Activated CD4-positive, alpha-beta T cell treated with anti-CD3 and anti-CD28 coated beads for 36 hours (primary cell): ENCODE results near the gene NUP133. TPM values are rescaled to one million over a fixed set of nuclear protein-coding genes. Genes with fewer than 3 reads are reported as not detected.
"Not testable (repeated sequence)": the region's sequence is repeated elsewhere in the genome, so short reads cannot be mapped to it uniquely, and the experiment has no call there.

Source experiments
- ATAC-seq: fragments of 200-7000 bp; cut with Tn5 transposase; one replicate; pipeline ENCODE4 v1.10.0; 2021; ENCODE audit warnings: mild to moderate bottlenecking, moderate library complexity
- CTCF ChIA-PET: fragments of 350-600 bp; sonication (Branson Sonifier 250); formaldehyde crosslinking; loops from one replicate; lab custom pipeline; 2021; ENCODE audit warnings: antibody characterized with exemption; lab: Charles Lee
- POLR2A ChIA-PET: fragments of 350-600 bp; sonication (Branson Sonifier 250); formaldehyde crosslinking; loops from one replicate; lab custom pipeline; 2021; ENCODE audit warnings: antibody characterized with exemption, inconsistent platforms; lab: Charles Lee
- DNase-seq: peaks from one replicate; pipeline ENCODE4 v3.0.0-alpha.2; 2020
- H3K27ac Mint-ChIP-seq: one replicate; pipeline ENCODE4 v1.8.0; 2021; ENCODE audit warnings: mixed read lengths
- H3K27me3 Mint-ChIP-seq: one replicate; pipeline ENCODE4 v1.8.0; 2021; ENCODE audit warnings: mixed read lengths
- H3K36me3 Mint-ChIP-seq: one replicate; pipeline ENCODE4 v1.8.0; 2021; ENCODE audit warnings: low read depth, mixed read lengths
- H3K4me1 Mint-ChIP-seq: one replicate; pipeline ENCODE4 v1.8.0; 2021; ENCODE audit warnings: mixed read lengths
- H3K4me3 Mint-ChIP-seq: one replicate; pipeline ENCODE4 v1.8.0; 2021; ENCODE audit warnings: mild to moderate bottlenecking, moderate library complexity, mixed read lengths
- H3K9me3 Mint-ChIP-seq: one replicate; pipeline ENCODE4 v1.8.0; 2021; ENCODE audit warnings: low read depth, mixed read lengths
- intact Hi-C, 2 experiments: fragments of 100-400 bp; cut with DNase I in 1 of 2; cut with micrococcal nuclease in 1 of 2; formaldehyde crosslinking; loops; one replicate each; pipeline versions ENCODE4 v1.14.2 to v1.15.1; 2022 to 2024; cut with DNase I, micrococcal nuclease
- total RNA-seq, 2 experiments: library from RNA; stranded (reverse); gene quantifications; one replicate each; pipeline ENCODE4 v1.2.3, GENCODE V29; 2021

Gene NUP133
- total RNA-seq, 2 experiments from 2014 or later, result 53.5 to 57.5 TPM

DNA sequence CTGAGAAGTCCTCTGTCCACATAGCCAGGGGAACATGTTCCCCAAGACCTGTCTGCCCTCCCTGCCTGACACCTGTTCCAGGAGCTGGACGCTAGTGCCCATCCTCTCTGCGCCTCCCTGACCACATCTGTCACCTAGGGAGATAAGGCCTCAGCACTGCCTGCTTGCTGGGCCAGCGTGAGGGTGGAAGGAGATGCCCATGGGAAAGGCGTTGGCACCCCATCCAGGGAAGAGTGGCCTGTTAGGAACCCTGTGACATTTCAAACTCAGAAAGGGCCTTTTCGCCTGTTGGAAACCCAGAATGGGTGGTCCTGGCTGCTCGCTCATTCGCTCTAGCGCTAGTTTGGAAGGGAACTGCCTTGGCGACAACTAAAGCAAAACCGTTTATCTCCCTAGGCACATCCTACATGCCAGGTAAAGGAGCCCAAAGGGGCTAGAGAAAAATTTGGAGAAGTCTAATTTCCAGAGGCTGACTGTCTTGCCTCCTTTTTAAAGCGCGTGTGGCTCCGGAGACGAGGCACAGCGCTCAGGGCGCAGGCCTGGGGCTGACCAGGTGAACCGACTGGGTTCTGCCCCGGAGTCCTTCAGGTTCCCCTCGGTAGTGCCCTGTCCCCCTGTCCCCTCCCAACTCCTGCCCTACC lies 74.7 kb downstream of the NUP133 start:
- H3K27ac Mint-ChIP-seq, result no peak overlapping the region
- peaks cover 68% of the 10 kb centered on the region for H3K27me3 Mint-ChIP-seq
- intact Hi-C loops, result loop anchor here in 1 of 2 experiments (10.0 kb wide), 1 partner anchor 991 kb away; the partner anchor contains the start of gene PGBD5
- peaks cover 21% of the 10 kb centered on the region for H3K4me1 Mint-ChIP-seq
- POLR2A ChIA-PET, result no interaction called here
- CTCF ChIA-PET, result no interaction called here
- no peaks in the 10 kb centered on the region for H3K9me3 Mint-ChIP-seq
- DNase-seq (no peak), ATAC-seq (no peak)
- no peak overlapping the region for H3K4me3 Mint-ChIP-seq
- H3K36me3 Mint-ChIP-seq, result peaks cover 6% of the 10 kb centered on the region

DNA sequence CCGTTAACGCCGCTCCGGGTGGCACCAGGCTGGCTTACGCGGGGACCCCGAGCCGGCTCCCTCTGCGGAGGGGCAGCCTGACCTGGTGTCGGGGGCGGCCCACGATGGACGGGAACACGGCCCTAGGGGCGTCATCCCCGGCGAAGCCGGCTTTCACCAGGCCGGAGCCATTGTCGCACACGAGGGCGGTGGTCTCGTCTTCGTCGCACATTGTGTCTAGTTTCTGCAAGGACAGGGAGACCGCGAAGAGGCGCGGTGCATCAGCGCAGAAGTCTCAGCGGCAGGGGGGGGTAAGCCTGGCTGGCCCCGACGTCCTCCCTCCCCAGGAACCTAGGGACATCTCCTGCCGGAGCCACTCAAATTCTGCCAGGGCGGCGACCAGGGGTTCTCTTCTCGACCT lies 75.2 kb downstream of the NUP133 start:
- peaks cover 74% of the 10 kb centered on the region for H3K27me3 Mint-ChIP-seq
- peaks cover 2% of the 10 kb centered on the region for H3K36me3 Mint-ChIP-seq
- peaks cover 19% of the 10 kb centered on the region for H3K4me1 Mint-ChIP-seq
- CTCF ChIA-PET, result no interaction called here
- no peak for DNase-seq
- H3K4me3 Mint-ChIP-seq, result no peak overlapping the region
- no peaks in the 10 kb centered on the region for H3K9me3 Mint-ChIP-seq
- H3K27ac Mint-ChIP-seq, result no peak overlapping the region
- intact Hi-C loops, result loop anchor here in 1 of 2 experiments (10.0 kb wide), 1 partner anchor 992 kb away; the partner anchor contains the start of gene PGBD5
- POLR2A ChIA-PET, result interaction anchor here (0.5 kb wide), 1 partner anchor 520 kb away, joined by 6 read pairs; no protein-coding TSS in a partner anchor
- no peak for ATAC-seq

DNA sequence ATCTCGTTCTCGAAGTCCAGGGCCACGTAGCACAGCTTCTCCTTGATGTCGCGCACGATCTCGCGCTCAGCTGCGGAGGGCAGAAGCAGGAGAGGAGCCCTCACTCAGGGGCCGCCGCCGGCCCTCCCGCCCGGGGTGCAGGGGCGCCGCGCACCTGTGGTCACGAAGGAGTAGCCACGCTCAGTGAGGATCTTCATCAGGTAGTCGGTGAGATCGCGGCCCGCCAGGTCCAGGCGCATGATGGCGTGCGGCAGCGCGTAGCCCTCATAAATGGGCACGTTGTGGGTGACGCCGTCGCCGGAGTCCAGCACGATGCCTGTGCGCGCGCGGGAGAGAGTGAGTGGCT lies 76.1 kb downstream of the NUP133 start:
- Mint-ChIP-seq H3K9me3 (no peaks in the 10 kb centered on the region), H3K4me1 (peaks cover 19% of the 10 kb centered on the region), H3K27me3 (peaks cover 73% of the 10 kb centered on the region), H3K4me3 (no peak overlapping the region), H3K27ac (no peak overlapping the region), H3K36me3 (no peaks in the 10 kb centered on the region)
- intact Hi-C loops, result loop anchor here in 1 of 2 experiments (10.0 kb wide), 1 partner anchor 993 kb away; the partner anchor contains the start of gene PGBD5
- no peak for DNase-seq
- ATAC-seq, result no peak
- CTCF ChIA-PET, result interaction anchor here (0.5 kb wide), 1 partner anchor 664 kb away, joined by 3 read pairs; no protein-coding TSS in a partner anchor
- POLR2A ChIA-PET, result no interaction called here

DNA sequence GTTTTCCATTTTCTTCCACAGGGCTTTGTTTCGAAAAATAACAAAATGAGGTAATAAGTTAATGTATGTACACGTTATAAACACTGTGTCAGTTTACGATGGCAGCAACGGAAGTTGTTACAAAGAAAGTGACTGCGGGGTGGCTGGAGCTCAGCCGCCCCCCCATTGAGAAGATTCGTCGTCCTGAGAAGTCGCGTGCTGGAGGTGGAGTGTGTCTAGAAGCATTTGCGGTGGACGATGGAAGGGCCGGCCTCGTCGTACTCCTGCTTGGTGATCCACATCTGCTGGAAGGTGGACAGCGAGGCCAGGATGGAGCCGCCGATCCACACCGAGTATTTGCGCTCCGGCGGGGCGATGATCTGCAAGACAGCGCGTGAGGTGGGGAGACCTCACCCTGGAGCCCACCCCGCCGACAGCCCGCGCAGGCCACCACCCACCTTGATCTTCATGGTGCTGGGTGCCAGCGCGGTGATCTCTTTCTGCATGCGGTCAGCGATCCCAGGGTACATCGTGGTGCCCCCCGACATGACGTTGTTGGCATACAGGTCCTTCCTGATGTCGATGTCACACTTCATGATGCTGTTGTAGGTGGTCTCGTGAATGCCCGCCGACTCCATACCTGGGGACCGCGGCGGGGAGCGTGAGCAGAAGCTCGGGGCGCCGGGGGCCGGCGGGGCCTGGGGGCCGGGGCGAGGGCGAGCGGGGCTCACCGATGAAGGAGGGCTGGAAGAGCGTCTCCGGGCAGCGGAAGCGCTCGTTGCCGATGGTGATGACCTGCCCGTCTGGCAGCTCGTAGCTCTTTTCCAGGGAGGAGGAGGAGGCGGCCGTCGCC lies 76.6 kb downstream of the NUP133 start:
- POLR2A ChIA-PET, result no interaction called here
- CTCF ChIA-PET, result interaction anchor here (0.5 kb wide), 1 partner anchor 664 kb away, joined by 3 read pairs; no protein-coding TSS in a partner anchor
- peak; percentile 24 for ATAC-seq
- Mint-ChIP-seq H3K36me3 (no peaks in the 10 kb centered on the region), H3K27ac (no peak overlapping the region), H3K4me3 (peak overlapping the region; percentile 53), H3K4me1 (peaks cover 19% of the 10 kb centered on the region), H3K9me3 (no peaks in the 10 kb centered on the region), H3K27me3 (peaks cover 75% of the 10 kb centered on the region)
- intact Hi-C loops, result loop anchor here in 1 of 2 experiments (10.0 kb wide), 1 partner anchor 993 kb away; the partner anchor contains the start of gene PGBD5
- DNase-seq, result peak; percentile 24

DNA sequence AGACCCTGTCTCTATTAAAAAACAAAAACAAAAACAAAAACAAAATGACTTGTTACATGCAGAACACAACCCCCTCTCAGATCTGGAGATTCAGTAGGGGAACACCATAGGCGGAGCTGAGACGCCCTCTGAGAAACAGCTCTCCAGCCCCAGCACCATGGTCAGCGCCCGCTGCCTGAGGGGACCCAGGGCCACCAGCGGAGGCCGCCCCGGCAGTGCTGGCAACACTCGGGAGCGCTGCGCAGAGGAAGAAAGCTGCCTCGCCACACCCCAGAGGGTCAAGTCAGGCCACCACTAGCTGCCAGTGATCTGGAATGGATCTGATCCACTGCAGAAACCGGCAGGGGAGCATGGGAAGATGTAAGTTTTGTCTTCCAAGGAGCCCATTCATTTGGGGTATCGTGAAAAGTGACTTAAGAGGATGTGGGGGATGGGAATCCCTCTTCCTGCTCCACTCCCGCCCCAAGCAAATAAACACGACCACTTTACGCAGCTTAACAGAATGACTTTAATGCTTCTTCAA lies 77.3 kb downstream of the NUP133 start:
- Mint-ChIP-seq H3K27ac (no peak overlapping the region), H3K4me3 (peak overlapping the region; percentile 53), H3K36me3 (no peaks in the 10 kb centered on the region), H3K4me1 (peaks cover 19% of the 10 kb centered on the region), H3K9me3 (no peaks in the 10 kb centered on the region), H3K27me3 (peaks cover 70% of the 10 kb centered on the region)
- peak; percentile 62 for ATAC-seq
- POLR2A ChIA-PET, result no interaction called here
- DNase-seq, result peak; percentile 73
- CTCF ChIA-PET, result interaction anchor here (0.6 to 1.0 kb wide), 2 partner anchors 90 to 176 kb away, joined by 4 to 5 read pairs; no protein-coding TSS in a partner anchor
- intact Hi-C loops, result loop anchor here in 1 of 2 experiments (10.0 kb wide), 1 partner anchor 994 kb away; the partner anchor contains the start of gene PGBD5

DNA sequence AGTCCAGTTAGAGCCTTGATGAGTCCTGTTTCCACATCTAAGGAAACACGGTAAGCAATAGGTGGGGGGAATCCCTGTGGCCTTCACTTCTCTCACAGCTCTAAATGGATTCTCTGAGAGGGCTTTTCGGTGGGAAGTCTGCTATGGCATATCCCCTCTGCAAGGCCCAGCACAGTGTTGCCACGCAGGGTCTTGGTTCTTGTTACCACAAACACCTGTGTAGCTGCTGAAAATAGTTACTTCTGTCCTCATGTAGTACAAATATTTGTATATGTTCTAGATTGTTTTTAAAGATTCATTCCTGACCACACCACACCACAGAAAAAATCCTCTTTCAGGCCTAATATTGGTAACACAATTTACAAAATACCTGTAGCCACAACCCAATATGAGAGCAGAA lies 79.9 kb downstream of the NUP133 start:
- Mint-ChIP-seq H3K27me3 (peaks cover 62% of the 10 kb centered on the region), H3K4me3 (no peak overlapping the region), H3K27ac (no peak overlapping the region), H3K36me3 (peaks cover 2% of the 10 kb centered on the region), H3K9me3 (no peaks in the 10 kb centered on the region), H3K4me1 (peaks cover 16% of the 10 kb centered on the region)
- ChIA-PET POLR2A (no interaction called here), CTCF (interaction anchor here (1.0 to 1.2 kb wide), 2 partner anchors 14 to 171 kb away, joined by 3 to 4 read pairs; no protein-coding TSS in a partner anchor)
- intact Hi-C loops, result no loop called here
- no peak for DNase-seq
- no peak for ATAC-seq

DNA sequence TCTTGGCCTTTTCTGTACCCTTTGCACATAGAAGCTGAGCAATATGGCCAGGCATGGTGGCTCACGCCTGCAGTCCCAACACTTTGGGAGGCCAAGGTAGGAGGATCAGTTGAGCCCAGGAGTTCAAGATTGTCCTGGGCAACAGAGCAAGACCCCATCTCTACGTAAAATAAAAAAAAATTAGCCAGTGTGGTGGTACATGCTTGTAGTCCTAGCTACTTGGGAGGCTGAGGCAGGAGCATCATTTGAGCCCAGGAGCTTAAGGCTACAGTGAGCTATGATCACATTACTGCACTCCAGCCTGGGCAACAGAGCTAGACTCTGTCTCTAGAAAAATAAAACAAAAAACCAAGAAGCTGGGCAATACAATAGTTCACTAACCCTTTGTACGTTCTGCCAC lies 80.6 kb downstream of the NUP133 start:
- H3K27ac Mint-ChIP-seq, result no peak overlapping the region
- CTCF ChIA-PET, result interaction anchor here (0.7 to 1.2 kb wide), 3 partner anchors 15 to 208 kb away, joined by 3 to 4 read pairs (median 3); no protein-coding TSS in a partner anchor
- DNase-seq (no peak), ATAC-seq (no peak)
- no peak overlapping the region for H3K4me3 Mint-ChIP-seq
- H3K9me3 Mint-ChIP-seq, result peaks cover 2% of the 10 kb centered on the region
- POLR2A ChIA-PET, result no interaction called here
- H3K36me3 Mint-ChIP-seq, result peaks cover 2% of the 10 kb centered on the region
- H3K27me3 Mint-ChIP-seq, result peaks cover 62% of the 10 kb centered on the region
- H3K4me1 Mint-ChIP-seq, result peaks cover 14% of the 10 kb centered on the region
- intact Hi-C loops, result no loop called here

DNA sequence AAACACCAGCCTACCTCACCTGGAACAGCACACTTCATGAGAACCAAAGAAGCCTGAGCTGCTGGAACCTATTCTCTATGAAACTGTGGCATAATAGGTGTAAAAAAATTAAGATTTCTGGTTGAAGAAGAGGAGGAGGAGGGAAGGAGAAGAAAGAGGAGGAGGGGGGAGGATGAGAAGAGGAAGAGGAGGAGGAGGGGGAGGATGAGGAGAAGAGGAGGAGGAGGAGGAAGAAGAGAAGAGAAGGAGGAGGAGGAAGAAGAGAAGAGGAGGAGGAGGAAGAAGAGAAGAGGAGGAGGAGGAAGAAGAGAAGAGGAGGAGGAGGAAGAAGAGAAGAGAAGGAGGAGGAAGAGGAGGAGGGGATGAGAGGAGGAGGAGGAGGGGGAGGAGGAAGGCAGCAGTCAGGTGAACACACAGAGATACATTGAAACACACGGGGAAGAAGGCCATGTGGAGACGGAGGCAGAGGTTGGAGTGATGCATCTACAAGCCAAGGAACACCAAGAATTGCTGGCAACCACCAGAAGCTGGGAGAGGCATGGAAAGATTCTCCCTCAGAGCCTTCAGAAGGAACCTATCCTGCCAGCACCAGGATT lies 82.5 kb downstream of the NUP133 start:
- peaks cover 43% of the 10 kb centered on the region for H3K27me3 Mint-ChIP-seq
- ATAC-seq (no peak), DNase-seq (no peak)
- H3K9me3 Mint-ChIP-seq, result peaks cover 2% of the 10 kb centered on the region
- CTCF ChIA-PET, result no interaction called here
- H3K4me3 Mint-ChIP-seq, result no peak overlapping the region
- intact Hi-C loops, result no loop called here
- H3K27ac Mint-ChIP-seq, result no peak overlapping the region
- H3K4me1 Mint-ChIP-seq, result no peaks in the 10 kb centered on the region
- POLR2A ChIA-PET, result no interaction called here
- H3K36me3 Mint-ChIP-seq, result peaks cover 2% of the 10 kb centered on the region

DNA sequence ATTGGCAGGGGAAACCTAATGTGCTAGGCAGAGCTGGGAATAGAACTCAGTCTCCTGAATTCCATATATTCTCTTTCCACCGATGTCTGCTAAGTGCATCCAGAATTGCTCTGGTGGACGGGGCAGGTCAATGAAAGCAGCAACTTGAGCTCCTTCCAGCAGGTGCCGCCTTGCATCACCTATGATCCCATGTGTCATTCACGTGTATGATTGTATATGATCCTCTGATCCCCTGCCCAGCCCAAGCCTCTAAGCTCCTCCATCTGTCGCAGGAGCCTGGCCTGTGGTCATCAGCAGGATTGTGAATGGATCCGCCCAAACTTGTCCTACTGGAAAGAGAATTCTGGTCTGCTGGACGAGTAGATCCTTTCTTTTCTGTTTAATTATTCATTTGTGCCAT lies 87.4 kb downstream of the NUP133 start:
- CTCF ChIA-PET, result interaction anchor here (0.7 to 1.7 kb wide), 4 partner anchors 10 to 292 kb away, joined by 3 to 5 read pairs (median 3); no protein-coding TSS in a partner anchor
- H3K36me3 Mint-ChIP-seq, result peaks cover 2% of the 10 kb centered on the region
- H3K27ac Mint-ChIP-seq, result no peak overlapping the region
- no peaks in the 10 kb centered on the region for H3K4me1 Mint-ChIP-seq
- DNase-seq (no peak), ATAC-seq (no peak)
- no peak overlapping the region for H3K4me3 Mint-ChIP-seq
- intact Hi-C loops, result no loop called here
- peaks cover 2% of the 10 kb centered on the region for H3K9me3 Mint-ChIP-seq
- H3K27me3 Mint-ChIP-seq, result peaks cover 21% of the 10 kb centered on the region
- POLR2A ChIA-PET, result no interaction called here

DNA sequence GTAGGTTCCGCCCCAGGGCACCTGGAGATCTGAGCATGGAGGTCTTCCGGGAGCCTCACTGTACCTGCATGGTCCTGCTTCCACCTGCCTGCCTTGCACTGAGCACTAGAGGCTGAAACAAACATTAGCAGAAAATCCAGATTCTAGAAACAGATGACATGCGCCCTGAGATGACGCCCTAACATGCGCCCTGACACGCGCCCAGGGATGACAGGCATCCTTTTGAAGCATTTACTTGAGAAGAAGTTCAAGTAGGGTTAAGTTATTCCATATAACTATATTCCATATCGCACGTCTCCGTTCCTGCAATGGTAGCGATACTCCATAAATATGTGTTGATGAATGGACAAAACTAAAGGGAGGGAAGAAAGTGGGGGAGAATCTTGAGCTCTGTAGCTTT lies 87.9 kb downstream of the NUP133 start:
- Mint-ChIP-seq H3K27ac (no peak overlapping the region), H3K4me3 (no peak overlapping the region), H3K36me3 (peaks cover 2% of the 10 kb centered on the region), H3K9me3 (peaks cover 2% of the 10 kb centered on the region), H3K27me3 (peaks cover 16% of the 10 kb centered on the region), H3K4me1 (no peaks in the 10 kb centered on the region)
- intact Hi-C loops, result no loop called here
- ChIA-PET POLR2A (no interaction called here), CTCF (interaction anchor here (0.7 to 1.7 kb wide), 3 partner anchors 10 to 291 kb away, joined by 3 to 5 read pairs (median 3); no protein-coding TSS in a partner anchor)
- ATAC-seq (no peak), DNase-seq (no peak)

DNA sequence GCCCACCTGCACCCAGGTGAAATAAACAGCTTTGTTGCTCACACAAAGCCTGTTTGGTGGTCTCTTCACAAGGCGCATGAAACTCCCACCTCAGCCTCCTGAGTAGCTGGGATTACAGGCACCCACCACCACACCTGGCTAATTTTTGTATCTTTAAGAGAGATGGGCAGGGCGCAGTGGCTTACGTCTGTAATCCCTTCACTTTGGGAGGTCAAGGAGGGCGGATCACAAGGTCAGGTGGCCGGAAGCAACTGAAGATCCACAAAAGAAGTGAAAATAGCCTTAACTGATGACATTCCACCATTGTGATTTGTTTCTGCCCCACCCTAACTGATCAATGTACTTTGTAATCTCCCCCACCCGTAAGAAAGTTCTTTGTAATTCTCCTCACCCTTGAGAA lies 89.6 kb downstream of the NUP133 start:
- H3K36me3 Mint-ChIP-seq, H3K27ac Mint-ChIP-seq, CTCF ChIA-PET, H3K4me3 Mint-ChIP-seq, H3K9me3 Mint-ChIP-seq, ATAC-seq, H3K4me1 Mint-ChIP-seq, POLR2A ChIA-PET, intact Hi-C loops, DNase-seq: not testable (repeated sequence)
- peaks cover 19% of the 10 kb centered on the region for H3K27me3 Mint-ChIP-seq
